NT2/D1 (cell line): ENCODE data around the gene PVALB.

Experiments
- SUZ12 ChIP-seq: IDR thresholded peaks from 2 replicates; pipeline ENCODE4 v1.6.1; 2011; ENCODE audit not compliant: insufficient read length, insufficient read depth; ENCODE audit errors: extremely low read depth
- YY1 ChIP-seq: IDR thresholded peaks from 2 replicates; pipeline ENCODE4 v1.6.1; 2011; ENCODE audit not compliant: insufficient read length, insufficient read depth
- ZNF274 ChIP-seq: IDR thresholded peaks from 2 replicates; pipeline ENCODE4 v1.6.1; 2011; ENCODE audit warnings: mild to moderate bottlenecking, low read depth, low read length

DNA sequence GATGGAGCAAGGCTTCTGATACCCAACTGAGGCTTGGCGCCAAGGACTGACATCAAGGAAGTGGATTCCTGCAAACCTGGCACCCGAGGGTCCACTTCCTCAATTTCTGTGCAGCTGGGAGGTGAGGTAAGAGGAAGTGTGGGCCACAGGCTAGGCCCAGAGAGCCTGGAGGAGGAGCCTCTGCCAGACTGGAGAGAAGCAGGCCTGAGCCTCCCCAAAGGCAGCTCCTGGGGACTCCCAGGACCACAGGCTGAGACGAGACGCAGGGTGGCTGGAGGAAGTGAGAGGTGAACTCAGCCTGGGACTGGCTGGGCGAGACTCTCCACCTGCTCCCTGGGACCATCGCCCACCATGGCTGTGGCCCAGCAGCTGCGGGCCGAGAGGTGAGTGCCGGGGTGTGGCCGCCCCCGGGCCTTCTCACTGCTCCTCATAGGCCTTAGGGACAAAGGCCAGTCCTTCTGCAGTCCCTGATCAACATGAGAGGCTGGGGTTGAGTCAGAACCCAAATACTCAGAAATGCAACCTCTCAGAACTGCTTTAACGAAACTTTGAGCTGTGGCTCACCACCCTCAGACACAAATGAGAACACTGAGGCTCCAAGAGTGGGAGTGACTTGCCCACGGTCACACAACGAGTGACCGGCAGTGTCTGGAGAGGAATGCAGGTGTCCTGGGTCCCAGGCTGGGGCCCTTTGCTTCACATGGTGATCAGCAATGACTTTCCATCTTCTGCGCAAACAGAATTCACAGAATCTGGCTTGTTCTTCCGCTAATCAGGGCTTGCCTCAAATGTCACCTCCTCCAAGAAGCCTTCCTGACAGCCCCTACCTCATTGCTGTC is 44.2 kb upstream of the PVALB start, which contains the start of gene NCF4:
- TF ChIP-seq YY1 (no peak), SUZ12 (no peak), ZNF274 (no peak)
